Measurements from ENCODE around the gene SNX17. TPM values are rescaled to one million over a fixed set of nuclear protein-coding genes. Genes with fewer than 3 reads are reported as not detected.
"Not testable (repeated sequence)": the region's sequence is repeated elsewhere in the genome, so short reads cannot be mapped to it uniquely, and the experiment has no call there.

SNX17 gene
- total RNA-seq, 6 experiments from 2014 or later: 140 to 160 (median 150) TPM

GRCh38 chr2:27422958-27423357 is 52.5 kb downstream of the SNX17 start:
- Mint-ChIP-seq H3K4me1 (ENCODE audit: low read depth) (peaks cover 6% of the 10 kb centered on the region), H3K4me3 (no peak overlapping the region), H3K27ac (no peak overlapping the region), H3K9me3 (no peaks in the 10 kb centered on the region), H3K27me3 (ENCODE audit: insufficient read depth) (0 out of 2 replicates have a peak, but pooled peaks cover 3% of the 10 kb centered on the region), H3K36me3 (ENCODE audit: low read depth) (no peaks in the 10 kb centered on the region)
- no peak for TF ChIP-seq CTCF (IDR thresholded peaks at IDR 0.05)
- no peak for DNase-seq

- not testable (repeated sequence) for H3K27ac Mint-ChIP-seq; H3K9me3 Mint-ChIP-seq; H3K27me3 Mint-ChIP-seq (ENCODE audit: insufficient read depth); DNase-seq; H3K4me3 Mint-ChIP-seq; H3K36me3 Mint-ChIP-seq (ENCODE audit: low read depth)
- peaks cover 13% of the 10 kb centered on the region for H3K4me1 Mint-ChIP-seq (ENCODE audit: low read depth)
Observed at GRCh38 chr2:27425039-27425438, 54.6 kb downstream of the SNX17 start.

Other genes starting within 250 kb of the SNX17 start
- not detected for gene ABHD1, start 246.8 kb upstream of the SNX17 start, total RNA-seq (2021; fragmentation: NEBNext Ultra II Directional; extraction: Animal tissue kit (Norgen Biotek cat#: 25700))
- gene PREB, start 236.0 kb upstream of the SNX17 start, total RNA-seq (2021; fragmentation: NEBNext Ultra II Directional; extraction: Animal tissue kit (Norgen Biotek cat#: 25700)): 10 to 100 TPM; 43.4 to 50.7 (median 46.4) TPM
- not detected for gene PRR30, start 231.2 kb upstream of the SNX17 start, total RNA-seq (2021; fragmentation: NEBNext Ultra II Directional; extraction: Animal tissue kit (Norgen Biotek cat#: 25700))
- gene TCF23, start 221.6 kb upstream of the SNX17 start, total RNA-seq (2021; fragmentation: NEBNext Ultra II Directional; extraction: Animal tissue kit (Norgen Biotek cat#: 25700)): not detected
- gene ATRAID, start 158.6 kb upstream of the SNX17 start, total RNA-seq (2021; fragmentation: NEBNext Ultra II Directional; extraction: Animal tissue kit (Norgen Biotek cat#: 25700)): 100 to 1,000 TPM in 5 of 6 experiments, 10 to 100 TPM in 1; 98.8 to 123 (median 116) TPM
- 10 to 100 TPM; 23.6 to 32.6 (median 25.5) TPM for gene SLC5A6, start 158.3 kb upstream of the SNX17 start, total RNA-seq (2021; fragmentation: NEBNext Ultra II Directional; extraction: Animal tissue kit (Norgen Biotek cat#: 25700))
- gene CAD, start 153.2 kb upstream of the SNX17 start, total RNA-seq (2021; fragmentation: NEBNext Ultra II Directional; extraction: Animal tissue kit (Norgen Biotek cat#: 25700)): 10 to 100 TPM; 38.3 to 46.9 (median 42.8) TPM
- gene SLC30A3, start 107.6 kb upstream of the SNX17 start, total RNA-seq (2021; fragmentation: NEBNext Ultra II Directional; extraction: Animal tissue kit (Norgen Biotek cat#: 25700)): not detected
- gene DNAJC5G, start 95.2 kb upstream of the SNX17 start, total RNA-seq (2021; fragmentation: NEBNext Ultra II Directional; extraction: Animal tissue kit (Norgen Biotek cat#: 25700)): not detected
- not detected for gene TRIM54, start 88.2 kb upstream of the SNX17 start, total RNA-seq (2021; fragmentation: NEBNext Ultra II Directional; extraction: Animal tissue kit (Norgen Biotek cat#: 25700))
- under 1 TPM; 0.46 to 0.88 (median 0.73) TPM for gene UCN, start 62.2 kb upstream of the SNX17 start, total RNA-seq (2021; fragmentation: NEBNext Ultra II Directional; extraction: Animal tissue kit (Norgen Biotek cat#: 25700))
- 10 to 100 TPM; 72.5 to 89.8 (median 83.5) TPM for gene MPV17, start 47.5 kb upstream of the SNX17 start, total RNA-seq (2021; fragmentation: NEBNext Ultra II Directional; extraction: Animal tissue kit (Norgen Biotek cat#: 25700))
- gene GTF3C2, start 13.9 kb upstream of the SNX17 start, total RNA-seq (2021; fragmentation: NEBNext Ultra II Directional; extraction: Animal tissue kit (Norgen Biotek cat#: 25700)): 10 to 100 TPM; 42.9 to 53.0 (median 48.4) TPM
- 10 to 100 TPM; 44.5 to 48.4 (median 45.8) TPM for gene EIF2B4, start 278 bp upstream of the SNX17 start, total RNA-seq (2021; fragmentation: NEBNext Ultra II Directional; extraction: Animal tissue kit (Norgen Biotek cat#: 25700))
- gene ZNF513, start 10.1 kb downstream of the SNX17 start, total RNA-seq (2021; fragmentation: NEBNext Ultra II Directional; extraction: Animal tissue kit (Norgen Biotek cat#: 25700)): 10 to 100 TPM; 11.9 to 15.3 (median 12.8) TPM
- gene PPM1G, start 39.0 kb downstream of the SNX17 start, total RNA-seq (2021; fragmentation: NEBNext Ultra II Directional; extraction: Animal tissue kit (Norgen Biotek cat#: 25700)): 10 to 100 TPM; 74.6 to 96.8 (median 87.8) TPM
- gene NRBP1, start 58.0 kb downstream of the SNX17 start, total RNA-seq (2021; fragmentation: NEBNext Ultra II Directional; extraction: Animal tissue kit (Norgen Biotek cat#: 25700)): 100 to 1,000 TPM; 101 to 110 (median 108) TPM
- gene KRTCAP3, start 71.8 kb downstream of the SNX17 start, total RNA-seq (2021; fragmentation: NEBNext Ultra II Directional; extraction: Animal tissue kit (Norgen Biotek cat#: 25700)): 1 to 10 TPM in 2 of 6 experiments, under 1 TPM in 4; 0.34 to 1.3 (median 0.65) TPM
- gene IFT172, start 119.1 kb downstream of the SNX17 start, total RNA-seq (2021; fragmentation: NEBNext Ultra II Directional; extraction: Animal tissue kit (Norgen Biotek cat#: 25700)): 10 to 100 TPM in 5 of 6 experiments, 1 to 10 TPM in 1; 9.8 to 15.2 (median 13.2) TPM
- 1 to 10 TPM; 3.1 to 6.9 (median 5.4) TPM for gene FNDC4, start 124.6 kb downstream of the SNX17 start, total RNA-seq (2021; fragmentation: NEBNext Ultra II Directional; extraction: Animal tissue kit (Norgen Biotek cat#: 25700))
- gene GCKR, start 126.2 kb downstream of the SNX17 start, total RNA-seq (2021; fragmentation: NEBNext Ultra II Directional; extraction: Animal tissue kit (Norgen Biotek cat#: 25700)): not detected
- 10 to 100 TPM; 20.1 to 28.3 (median 26.7) TPM for gene ZNF512, start 212.4 kb downstream of the SNX17 start, total RNA-seq (2021; fragmentation: NEBNext Ultra II Directional; extraction: Animal tissue kit (Norgen Biotek cat#: 25700))

Measured in HFFc6 (cell line).